ENCODE data around the gene SCGB2B2.

SCGB2B2 gene

GRCh38 chr19:34639491-34640085, 37.4 kb downstream of the SCGB2B2 start:
- peak; percentile 12 for DNase-seq (ENCODE audit: extremely low read depth, low read depth)
- peak; percentile 73 for TF ChIP-seq CTCF (IDR thresholded peaks at IDR 0.05; ENCODE audit: low read depth, low read length, missing control alignments)
- no peak overlapping the region for H3K4me3 ChIP-seq (replicated peaks; ENCODE audit: low read depth, low read length)

- no peak for DNase-seq (ENCODE audit: extremely low read depth, low read depth)
- TF ChIP-seq CTCF (IDR thresholded peaks at IDR 0.05; ENCODE audit: low read depth, low read length, missing control alignments) = no peak
- no peak overlapping the region for H3K4me3 ChIP-seq (replicated peaks; ENCODE audit: low read depth, low read length)
Observed at GRCh38 chr19:34633802-34634201, 43.2 kb downstream of the SCGB2B2 start.

All from HFF-Myc (cell line).